ENCODE data around the gene CDK14.

GRCh38 chr7:90994121-90994520, 398.0 kb downstream of the CDK14 start:
- no peak for TF ChIP-seq CTCF (conservative IDR thresholded peaks at IDR 0.05; ENCODE audit: low read length)
- no peak for TF ChIP-seq EZH2phosphoT487 (IDR thresholded peaks at IDR 0.05; ENCODE audit: borderline replicate concordance)

Measured in Loucy (cell line).